AG04450 (cell line): ENCODE measurements around the gene GULP1. TPM values are rescaled to one million over a fixed set of nuclear protein-coding genes. Genes with fewer than 3 reads are reported as not detected.

ENCODE experiments used
- CTCF ChIA-PET: fragments of 300-600, 350-600 bp; formaldehyde crosslinking; extraction: SDS; loops from one replicate; lab custom pipeline; 2022; ENCODE audit warnings: antibody characterized with exemption, inconsistent platforms; lab: Charles Lee
- POLR2A ChIA-PET: fragments of 350-600 bp; formaldehyde crosslinking; extraction: SDS; loops from one replicate; lab custom pipeline; 2021; ENCODE audit warnings: antibody characterized with exemption, inconsistent platforms; lab: Yijun Ruan, JAX
- DNase-seq: peaks from one replicate; pipeline ENCODE4 v3.0.0-alpha.2; 2011; ENCODE audit warnings: low read depth, low spot score
- H3K27ac ChIP-seq: one replicate; pipeline ENCODE4 v1.5.1; 2012; ENCODE audit warnings: low read depth, low read length, control low read depth
- H3K27me3 ChIP-seq: one replicate; pipeline ENCODE4 v1.6.0; 2012; ENCODE audit warnings: low read length; ENCODE audit not compliant: control insufficient read depth, insufficient read depth
- H3K4me3 ChIP-seq: 2 replicates; pipeline ENCODE4 v1.5.1; 2011; ENCODE audit warnings: mild to moderate bottlenecking, low read depth, low read length, control low read depth
- H3K9me3 ChIP-seq: 2 replicates; pipeline ENCODE4 v1.5.1; 2012; ENCODE audit warnings: low read length; ENCODE audit not compliant: control insufficient read depth, insufficient read depth
- CTCF ChIP-seq: IDR thresholded peaks from 2 replicates; pipeline ENCODE4 v1.5.1; 2011; ENCODE audit warnings: low read depth, low read length, control low read depth, inconsistent platforms
- polyA plus RNA-seq: library from polyadenylated mRNA; depleted of rRNA; stranded (reverse); fragments of >200 nt; gene quantifications from 2 replicates; pipeline ENCODE4 v1.2.3, GENCODE V29; 2011

Gene GULP1
- polyA plus RNA-seq, 1 experiment: 44.7 TPM

GRCh38 chr2:188492751-188493150 lies 201.1 kb downstream of the GULP1 start:
- no peak for TF ChIP-seq CTCF

GRCh38 chr2:188494906-188495305 lies 203.2 kb downstream of the GULP1 start:
- no peaks in the 10 kb centered on the region for H3K27me3 ChIP-seq
- TF ChIP-seq CTCF: no peak
- no peak for DNase-seq
- no peaks in the 10 kb centered on the region for H3K9me3 ChIP-seq
- H3K4me3 ChIP-seq: no peak overlapping the region
- no peak overlapping the region for H3K27ac ChIP-seq
- ChIA-PET CTCF (interaction anchor here (0.6 kb wide), 1 partner anchor 17 kb away, joined by 3 read pairs; no protein-coding TSS in a partner anchor), POLR2A (no interaction called here)

More at GRCh38 chr2:188492751-188493150, 201.1 kb downstream of the GULP1 start:
- no peak for DNase-seq
- Histone ChIP-seq H3K27me3 (no peaks in the 10 kb centered on the region), H3K9me3 (no peaks in the 10 kb centered on the region), H3K4me3 (no peak overlapping the region), H3K27ac (no peak overlapping the region)
- ChIA-PET POLR2A (no interaction called here), CTCF (interaction anchor here (0.7 kb wide), 1 partner anchor 911 kb away, joined by 3 read pairs; no protein-coding TSS in a partner anchor)

- CTCF ChIA-PET: no interaction called here
- Histone ChIP-seq H3K9me3 (no peaks in the 10 kb centered on the region), H3K27ac (no peak overlapping the region), H3K4me3 (no peak overlapping the region), H3K27me3 (no peaks in the 10 kb centered on the region)
- no peak for TF ChIP-seq CTCF
- DNase-seq: no peak
- POLR2A ChIA-PET: no interaction called here
Measured at GRCh38 chr2:188495969-188496431, 204.3 kb downstream of the GULP1 start.

GRCh38 chr2:188497726-188498125 lies 206.1 kb downstream of the GULP1 start:
- H3K27ac ChIP-seq: no peak overlapping the region
- no peaks in the 10 kb centered on the region for H3K9me3 ChIP-seq
- no peak for DNase-seq
- TF ChIP-seq CTCF: no peak
- no peak overlapping the region for H3K4me3 ChIP-seq
- no peaks in the 10 kb centered on the region for H3K27me3 ChIP-seq
- ChIA-PET POLR2A (no interaction called here), CTCF (interaction anchor here (1.3 to 1.7 kb wide), 3 partner anchors 206 to 998 kb away, joined by 4 to 6 read pairs (median 5); partner anchors contain the start of gene GULP1)

- POLR2A ChIA-PET: interaction anchor here (1.7 kb wide), 1 partner anchor 211 kb away, joined by 4 read pairs; no protein-coding TSS in a partner anchor
- TF ChIP-seq CTCF: no peak
- CTCF ChIA-PET: interaction anchor here (1.0 to 1.4 kb wide), 2 partner anchors 10 to 661 kb away, joined by 3 read pairs; no protein-coding TSS in a partner anchor
Measured at GRCh38 chr2:188503975-188504374, 212.3 kb downstream of the GULP1 start.

More at GRCh38 chr2:188503975-188504374, 212.3 kb downstream of the GULP1 start:
- no peak overlapping the region for H3K27ac ChIP-seq
- H3K9me3 ChIP-seq: no peaks in the 10 kb centered on the region
- DNase-seq: no peak
- H3K4me3 ChIP-seq: no peak overlapping the region
- H3K27me3 ChIP-seq: no peaks in the 10 kb centered on the region
